Activated CD4-positive, alpha-beta T cell treated with anti-CD3 and anti-CD28 coated beads for 1 hour (primary cell): ENCODE measurements around the gene KRTAP4-9.
"Not testable (repeated sequence)": the region's sequence is repeated elsewhere in the genome, so short reads cannot be mapped to it uniquely, and the experiment has no call there.

Source experiments
- DNase-seq: peaks from one replicate; pipeline ENCODE4 v3.0.0-alpha.2; 2020

KRTAP4-9 gene

DNA sequence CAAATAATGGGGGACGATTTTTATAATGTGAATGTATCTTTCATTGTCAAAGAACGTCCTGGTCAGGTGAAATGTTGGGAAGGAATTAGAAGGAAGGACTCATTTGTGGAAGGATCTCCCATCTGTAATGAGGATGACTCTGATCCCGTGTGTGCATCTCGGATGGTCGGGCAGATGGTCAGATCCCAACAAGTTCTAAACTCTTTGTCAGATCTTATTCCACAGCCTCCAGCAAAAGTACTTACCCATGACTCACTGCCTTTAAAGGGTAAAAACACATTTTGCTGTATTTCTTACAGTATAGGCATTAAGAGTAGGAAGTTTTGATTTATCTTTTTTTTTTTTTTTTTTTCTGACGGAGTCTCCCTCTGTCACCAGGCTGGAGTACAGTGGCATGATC lies 6.7 kb upstream of the KRTAP4-9 start:
- no peak for DNase-seq

DNA sequence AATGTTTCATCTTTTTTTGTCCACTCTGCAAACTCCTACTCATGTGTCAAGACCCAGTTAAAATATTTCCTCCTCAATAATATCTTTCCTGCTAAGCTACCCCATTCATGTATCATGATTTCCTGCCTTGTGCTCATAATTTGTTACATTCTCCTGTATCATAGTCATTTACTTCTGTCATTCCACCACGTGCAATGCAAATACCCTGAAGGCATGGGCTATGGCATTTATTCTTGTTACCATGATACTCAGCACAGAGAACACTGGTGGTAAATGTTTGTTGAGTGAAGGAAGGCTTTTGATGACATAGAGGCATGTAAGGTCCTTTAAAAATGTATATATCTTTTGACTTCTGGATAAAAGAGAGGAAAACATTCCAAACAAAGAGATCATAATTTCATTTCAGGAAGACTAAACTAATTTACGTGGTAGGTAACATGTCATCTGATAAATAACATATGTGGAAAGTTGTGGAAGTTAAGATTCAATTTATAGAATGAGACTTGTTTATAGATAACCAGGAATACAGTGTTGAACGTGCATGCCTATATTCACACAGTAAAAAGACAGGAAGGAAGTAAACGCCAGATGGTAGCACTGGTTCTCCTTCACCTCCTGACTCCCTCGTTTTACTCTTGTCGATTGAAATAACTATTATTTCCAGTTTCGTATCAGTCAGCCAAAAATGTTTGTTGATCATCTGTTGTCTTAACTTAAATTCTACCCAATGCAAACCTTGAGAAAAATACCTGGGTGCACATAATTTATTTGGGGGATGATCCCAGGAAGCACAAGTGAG lies 5.3 kb upstream of the KRTAP4-9 start:
- not testable (repeated sequence) for DNase-seq

DNA sequence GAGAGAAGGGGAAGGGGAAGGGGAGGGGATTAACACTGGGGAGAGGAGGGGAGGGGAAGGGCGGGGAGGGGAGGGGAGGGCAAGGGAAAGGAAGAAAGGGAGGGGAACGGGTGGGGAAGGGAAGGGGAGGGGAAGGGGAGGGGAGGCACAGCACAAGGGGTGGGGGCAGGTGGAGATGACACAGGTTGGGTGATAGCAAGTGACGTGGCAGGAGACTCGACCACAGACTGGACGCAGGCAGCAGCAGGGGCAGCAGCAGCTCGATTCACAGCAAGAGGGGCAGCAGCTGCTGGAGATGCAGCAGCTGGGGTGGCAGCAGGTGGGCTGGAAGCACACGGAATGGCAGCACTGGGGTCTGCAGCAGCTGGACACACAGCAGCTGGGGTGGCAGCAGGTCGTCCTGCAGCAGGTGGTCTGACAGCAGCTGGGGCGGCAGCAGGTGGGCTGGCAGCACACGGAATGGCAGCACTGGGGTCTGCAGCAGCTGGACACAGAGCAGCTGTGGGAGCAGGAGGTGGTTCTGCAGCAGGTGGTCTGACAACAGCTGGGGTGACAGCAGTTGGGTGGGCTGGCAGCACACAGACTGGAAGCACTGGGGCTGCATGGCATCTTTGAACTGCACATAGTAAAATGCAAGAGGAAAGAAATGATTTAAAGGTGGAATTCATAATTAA lies 3.5 kb upstream of the KRTAP4-9 start, which contains the start of gene KRTAP4-16:
TSS of gene KRTAP4-16 (minus strand) at position 624 of the 674 bp plus-strand sequence. CDS start at position 624, 0 bp downstream.
- no peak for DNase-seq

DNA sequence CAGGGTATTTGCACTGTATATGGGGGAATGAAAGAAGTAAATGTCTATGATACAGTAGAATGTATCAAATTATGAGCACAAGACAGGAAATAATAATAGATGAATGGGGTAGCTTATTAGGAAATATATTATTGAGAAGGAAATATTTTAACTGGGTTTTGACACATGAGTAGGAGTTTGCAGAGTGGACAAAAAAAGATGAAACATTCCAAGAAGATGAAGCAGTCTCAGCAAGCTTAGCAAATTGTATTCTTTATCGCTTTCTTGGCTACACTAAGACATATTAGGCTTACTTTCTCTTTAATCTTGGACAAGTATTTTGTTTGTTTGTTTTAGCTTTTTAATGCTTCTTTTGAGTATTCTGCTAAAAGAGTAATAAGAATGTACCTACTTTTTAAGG lies 1.3 kb upstream of the KRTAP4-9 start:
- no peak for DNase-seq

DNA sequence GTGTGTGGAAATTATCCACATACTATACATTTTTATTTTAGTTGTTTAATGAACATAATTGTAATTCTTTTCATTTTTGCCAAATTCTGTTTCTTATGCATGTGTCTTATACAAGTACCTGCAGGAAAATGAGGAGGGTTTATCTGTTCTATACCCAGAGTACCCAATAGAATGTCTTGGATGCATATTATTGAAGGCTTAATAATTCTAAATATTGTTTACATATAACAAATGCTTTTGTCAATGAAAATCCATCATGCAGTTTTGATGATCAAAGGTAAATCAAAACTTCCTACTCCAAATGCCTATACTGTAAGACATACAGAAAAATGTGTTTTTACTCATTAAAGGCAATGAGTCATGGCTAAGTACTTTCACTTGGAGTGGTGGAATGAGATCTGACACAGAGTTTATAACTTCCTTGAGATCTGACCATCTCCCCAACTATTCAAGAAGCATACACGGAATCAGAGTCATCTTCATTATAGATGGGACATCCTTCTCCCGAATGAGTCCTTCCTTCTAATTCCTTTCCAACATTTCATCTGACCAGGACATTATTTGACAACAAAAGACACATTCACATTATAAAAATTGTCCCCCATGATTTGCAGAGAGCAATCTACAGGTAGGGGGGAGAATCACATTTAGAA lies 677 bp upstream of the KRTAP4-9 start:
- DNase-seq = not testable (repeated sequence)

DNA sequence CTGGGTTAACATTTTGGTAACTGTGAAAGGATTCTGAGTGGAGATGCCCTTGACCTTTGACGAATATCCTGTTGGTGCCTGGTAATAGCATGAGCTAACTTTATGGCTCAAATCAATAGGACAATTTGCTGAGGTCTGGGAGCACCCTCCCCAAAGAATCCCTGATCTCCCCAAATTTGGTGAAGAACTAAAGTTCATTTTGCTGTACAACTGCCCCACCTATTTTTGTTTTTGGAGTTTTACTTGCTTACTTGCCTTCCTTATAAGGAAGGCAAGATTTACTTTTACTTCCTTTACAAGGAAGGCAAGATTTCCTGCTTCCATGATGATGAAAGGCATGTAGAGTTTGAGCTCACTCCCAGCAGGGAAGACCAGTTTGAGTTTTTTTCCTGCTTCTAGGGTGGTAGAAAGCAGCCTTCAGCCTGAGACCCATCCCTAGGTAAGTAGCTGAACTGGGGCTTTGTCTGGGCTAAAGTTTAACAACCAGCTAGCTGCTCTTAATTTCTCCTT lies 2.8 kb downstream of the KRTAP4-9 start:
- DNase-seq = no peak

DNA sequence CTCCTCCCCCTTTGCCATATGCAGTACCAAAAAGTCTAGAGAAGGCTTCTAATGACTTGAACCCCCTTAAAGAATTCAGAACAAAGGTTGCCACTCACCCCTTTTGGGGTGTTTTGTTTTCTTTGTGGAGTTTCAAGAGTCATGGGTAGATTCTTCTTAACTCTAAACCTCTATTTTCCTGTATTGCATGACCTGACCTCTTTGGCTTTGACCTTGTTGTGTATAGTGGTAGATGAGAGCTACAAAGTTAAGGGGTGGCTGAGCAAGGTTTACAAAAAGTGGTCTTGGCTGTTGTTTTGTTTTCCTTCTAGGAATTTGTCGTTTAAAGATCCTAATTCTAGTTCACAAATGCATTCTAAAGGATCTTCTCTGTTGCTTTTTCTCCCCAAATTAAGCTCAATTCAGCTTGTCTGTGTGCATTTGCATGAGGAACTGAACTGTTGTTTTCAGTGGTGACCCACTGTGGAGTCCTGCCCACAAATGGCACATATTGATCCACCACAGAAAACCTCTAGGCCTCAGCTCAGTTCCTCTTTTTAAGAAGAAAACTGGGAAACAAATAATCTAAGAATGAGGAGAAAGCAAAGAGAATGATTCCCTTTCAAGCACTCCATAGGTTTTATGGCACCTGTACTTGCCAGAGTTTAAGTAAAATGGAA lies 3.7 kb downstream of the KRTAP4-9 start:
- not testable (repeated sequence) for DNase-seq

DNA sequence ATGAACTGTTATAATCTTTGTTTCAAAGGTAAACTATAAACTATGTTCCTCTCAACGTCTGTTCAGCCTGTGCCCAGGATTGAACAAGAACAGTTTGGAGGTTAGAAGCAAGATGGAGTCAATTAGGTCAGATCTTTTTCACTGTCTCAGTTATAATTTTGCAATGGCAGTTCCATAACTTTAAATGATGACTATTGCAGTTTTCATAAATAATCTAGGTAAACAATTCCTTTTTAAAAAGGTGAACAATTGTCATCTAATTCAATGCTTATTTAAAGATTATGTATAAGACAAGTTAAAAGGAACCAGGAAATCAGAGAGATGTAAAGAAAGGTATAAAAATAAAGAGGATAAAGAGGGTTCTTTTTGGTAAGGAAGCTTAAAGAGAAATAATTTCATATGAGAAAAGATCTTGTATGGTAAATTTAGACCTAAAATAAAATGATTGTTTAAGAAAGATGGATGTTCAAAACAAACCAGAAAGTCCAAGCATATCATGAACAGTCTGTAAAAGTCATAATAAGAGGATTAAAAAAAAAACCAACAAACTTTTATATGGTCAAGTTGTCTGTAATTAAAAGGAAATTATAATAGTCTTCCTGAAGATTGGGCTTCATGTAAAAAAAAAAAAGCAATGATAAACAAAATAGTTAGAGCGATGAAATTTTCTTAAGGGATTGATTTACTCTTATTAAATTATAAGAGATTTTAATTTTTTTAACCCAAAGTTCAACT lies 6.1 kb downstream of the KRTAP4-9 start:
- no peak for DNase-seq

DNA sequence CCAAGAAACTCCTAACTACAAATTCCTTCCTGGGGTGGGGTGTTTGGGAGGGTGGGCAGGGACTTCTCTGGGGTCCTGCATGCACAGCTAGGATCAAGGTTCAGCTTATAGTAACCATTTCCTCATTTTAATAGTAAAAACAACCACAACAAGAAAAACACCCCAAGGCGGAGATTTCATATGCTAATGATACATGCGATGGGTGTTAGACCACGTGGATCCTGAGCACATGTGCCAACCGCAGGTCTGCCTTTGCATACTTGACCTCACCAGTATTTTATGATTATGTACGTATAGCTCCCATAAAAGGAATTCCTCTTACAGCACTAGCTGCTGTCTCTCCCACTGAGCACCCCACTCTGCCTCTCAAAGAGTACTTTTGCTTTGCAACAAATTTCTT lies 11.1 kb downstream of the KRTAP4-9 start:
- no peak for DNase-seq

DNA sequence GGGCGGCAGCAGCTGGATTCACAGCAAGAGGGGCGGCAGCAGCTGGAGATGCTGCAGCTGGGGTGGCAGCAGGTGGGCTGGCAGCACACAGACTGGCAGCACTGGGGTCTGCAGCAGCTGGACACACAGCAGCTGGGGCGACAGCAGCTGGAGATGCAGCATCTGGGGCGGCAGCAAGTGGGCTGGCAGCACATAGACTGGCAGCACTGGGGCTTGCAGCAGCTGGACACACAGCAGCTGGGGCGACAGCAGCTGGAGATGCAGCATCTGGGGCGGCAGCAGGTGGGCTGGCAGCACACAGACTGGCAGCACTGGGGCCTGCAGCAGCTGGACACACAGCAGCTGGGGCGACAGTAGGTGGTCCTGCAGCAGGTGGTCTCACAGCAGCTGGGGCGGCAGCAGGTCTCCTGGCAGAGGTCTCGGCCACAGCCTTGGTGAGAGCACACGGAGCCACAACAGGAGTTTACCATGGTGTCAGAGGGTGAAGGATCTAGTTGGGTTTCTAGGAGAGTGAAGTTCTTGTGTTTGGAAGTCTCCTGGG lies 12.7 kb downstream of the KRTAP4-9 start, which contains the start of gene KRTAP4-11:
TSS of gene KRTAP4-11 (minus strand) at position 528 of the 541 bp plus-strand sequence. CDS start at position 470, 58 bp downstream.
- DNase-seq = not testable (repeated sequence)

DNA sequence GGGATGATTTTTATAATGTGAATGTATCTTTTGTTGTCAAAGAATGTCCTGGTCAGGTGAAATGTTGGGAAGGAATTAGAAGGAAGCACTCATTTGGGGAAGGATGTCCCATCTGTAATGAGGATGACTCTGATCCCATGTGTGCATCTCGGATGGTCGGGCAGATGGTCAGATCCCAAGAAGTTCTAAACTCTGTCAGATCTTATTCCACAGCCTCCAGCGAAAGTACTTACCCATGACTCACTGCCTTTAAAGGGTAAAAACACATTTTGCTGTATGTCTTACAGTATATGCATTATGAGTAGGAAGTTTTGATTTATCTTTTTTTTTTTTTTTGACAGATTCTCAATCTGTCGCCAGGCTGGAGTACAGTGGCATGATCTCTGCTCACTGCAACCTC lies 13.5 kb downstream of the KRTAP4-9 start:
- no peak for DNase-seq

DNA sequence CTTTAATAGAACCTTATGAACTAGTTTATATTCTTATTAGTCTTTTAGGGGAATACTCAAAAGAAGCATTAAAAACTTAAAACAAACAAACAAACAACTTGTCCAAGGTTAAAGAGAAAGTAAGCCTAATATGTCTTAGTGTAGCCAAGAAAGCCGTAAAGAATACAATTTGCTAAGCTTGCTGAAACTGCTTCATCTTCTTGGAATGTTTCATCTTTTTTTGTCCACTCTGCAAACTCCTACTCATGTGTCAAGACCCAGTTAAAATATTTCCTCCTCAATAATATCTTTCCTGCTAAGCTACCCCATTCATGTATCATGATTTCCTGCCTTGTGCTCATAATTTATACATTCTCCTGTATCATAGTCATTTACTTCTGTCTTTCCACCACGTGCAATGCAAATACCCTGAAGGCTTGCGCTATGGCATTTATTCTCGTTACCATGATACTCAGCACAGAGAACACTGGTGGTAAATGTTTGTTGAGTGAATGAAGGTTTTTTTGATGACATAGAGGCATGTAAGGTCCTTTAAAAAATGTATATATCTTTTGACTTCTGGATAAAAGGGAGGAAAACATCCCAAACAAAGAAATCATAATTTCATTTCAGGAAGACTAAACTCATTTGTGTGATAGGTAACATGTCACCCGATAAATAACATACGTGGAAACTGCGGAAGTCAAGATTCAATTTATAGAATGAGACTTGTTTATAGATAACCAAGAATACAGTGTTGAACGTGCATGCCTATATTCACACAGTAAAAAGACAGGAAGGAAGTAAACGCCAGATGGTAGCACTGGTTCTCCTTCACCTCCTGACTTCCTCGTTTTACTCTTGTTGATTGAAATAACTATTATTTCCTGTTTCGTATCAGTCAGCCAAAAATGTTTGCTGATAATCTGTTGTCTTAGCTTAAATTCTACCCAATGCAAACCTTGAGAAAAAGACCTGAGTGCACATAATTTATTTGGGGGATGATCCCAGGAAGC lies 14.8 kb downstream of the KRTAP4-9 start:
- not testable (repeated sequence) for DNase-seq

DNA sequence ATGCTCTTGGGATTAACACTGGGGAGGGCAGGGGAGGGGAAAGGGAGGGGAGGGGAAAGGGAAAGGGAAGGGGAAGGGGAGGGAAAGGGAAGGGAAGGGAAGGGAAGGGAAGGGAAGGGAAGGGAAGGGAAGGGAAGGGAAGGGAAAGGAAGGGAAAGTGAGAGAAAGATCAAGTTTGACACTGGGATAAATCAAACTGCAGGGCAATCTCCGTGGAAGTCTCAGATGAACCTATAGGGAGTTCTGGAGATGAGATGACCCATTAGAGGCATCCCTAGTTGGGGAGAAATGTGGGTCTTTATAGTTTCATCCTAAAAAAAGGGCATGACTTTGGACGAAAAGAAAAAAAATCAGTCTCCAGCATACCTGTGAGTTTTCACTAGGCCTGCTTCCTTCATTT lies 16.6 kb downstream of the KRTAP4-9 start:
- no peak for DNase-seq

DNA sequence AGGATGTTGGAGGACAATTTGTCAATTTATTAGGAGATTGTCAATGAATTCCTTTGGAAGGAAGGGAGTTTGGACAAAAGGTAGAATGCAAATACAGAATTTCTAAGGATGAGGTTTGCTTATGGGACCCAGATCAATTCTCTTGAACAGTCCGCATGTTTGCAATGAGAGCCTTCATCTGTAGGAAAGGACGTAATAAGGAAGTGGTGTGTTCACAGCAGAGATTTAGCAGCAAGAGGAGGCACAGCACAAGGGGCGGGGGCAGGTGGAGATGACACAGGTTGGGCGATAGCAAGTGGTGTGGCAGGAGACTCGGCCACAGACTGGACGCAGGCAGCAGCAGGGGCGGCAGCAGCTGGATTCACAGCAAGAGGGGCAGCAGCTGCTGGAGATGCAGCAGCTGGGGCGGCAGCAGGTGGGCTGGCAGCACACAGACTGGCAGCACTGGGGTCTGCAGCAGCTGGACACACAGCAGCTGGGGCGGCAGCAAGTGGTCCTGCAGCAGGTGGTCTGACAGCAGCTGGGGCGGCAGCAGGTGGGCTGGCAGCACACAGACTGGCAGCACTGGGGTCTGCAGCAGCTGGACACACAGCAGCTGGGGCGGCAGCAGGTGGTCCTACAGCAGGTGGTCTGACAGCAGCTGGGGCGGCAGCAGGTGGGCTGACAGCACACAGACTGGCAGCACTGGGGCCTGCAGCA lies 18.3 kb downstream of the KRTAP4-9 start:
- not testable (repeated sequence) for DNase-seq

DNA sequence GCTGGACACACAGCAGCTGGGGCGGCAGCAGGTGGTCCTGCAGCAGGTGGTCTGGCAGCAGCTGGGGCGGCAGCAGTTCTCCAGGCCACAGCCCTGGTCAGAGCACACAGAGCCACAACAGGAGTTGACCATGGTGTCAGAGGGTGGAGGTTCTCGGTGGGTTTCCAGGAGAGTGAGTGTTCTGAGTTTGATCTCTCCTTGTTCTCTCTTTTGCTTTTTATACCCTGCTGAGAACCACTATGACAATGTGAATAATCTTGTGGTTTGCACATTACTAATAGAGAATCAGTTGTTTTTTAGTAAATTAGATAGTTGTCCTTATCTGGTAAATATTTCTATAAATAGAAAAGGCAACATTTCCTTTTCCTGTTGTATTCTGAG lies 18.8 kb downstream of the KRTAP4-9 start, which contains the start of gene KRTAP4-12:
TSS of gene KRTAP4-12 (minus strand) at position 192 of the 381 bp plus-strand sequence. CDS start at position 132, 60 bp downstream.
- not testable (repeated sequence) for DNase-seq

DNA sequence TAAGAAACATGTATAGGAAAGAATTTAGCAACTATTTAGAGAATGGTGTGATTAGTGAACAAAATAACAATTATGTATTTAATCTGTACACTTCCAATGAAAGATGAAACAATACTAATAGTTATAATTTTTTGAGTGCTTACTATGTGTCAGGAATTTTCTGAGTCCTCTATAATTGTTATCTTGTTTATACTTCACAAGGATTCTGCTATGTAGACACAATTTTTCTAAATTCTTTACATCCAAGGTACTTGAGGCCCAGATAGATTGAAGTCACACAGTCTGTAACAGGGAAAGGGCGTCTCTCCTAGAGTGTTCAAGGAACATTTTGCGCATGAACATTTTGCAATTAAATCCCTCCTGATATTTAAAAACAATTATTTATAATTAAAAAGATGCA lies 19.9 kb downstream of the KRTAP4-9 start:
- DNase-seq = no peak

DNA sequence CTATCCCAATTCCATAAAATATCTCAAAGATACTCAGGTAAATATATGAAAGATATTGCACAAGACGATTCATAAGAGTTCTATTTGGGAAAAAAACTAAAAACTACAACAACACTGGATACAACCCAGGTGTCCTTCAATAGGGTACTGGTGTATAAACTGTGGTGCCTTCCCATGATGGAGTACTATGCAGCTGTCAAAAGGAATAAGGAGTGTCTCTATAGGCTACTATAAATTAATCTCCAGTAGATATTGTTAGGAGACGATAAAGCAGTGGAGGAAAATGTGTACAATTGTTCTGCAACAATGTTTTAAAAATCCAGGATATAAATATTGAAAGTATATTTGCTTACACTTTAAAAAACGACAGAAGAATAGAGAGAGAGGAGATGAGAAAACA lies 21.2 kb downstream of the KRTAP4-9 start:
- DNase-seq = no peak

DNA sequence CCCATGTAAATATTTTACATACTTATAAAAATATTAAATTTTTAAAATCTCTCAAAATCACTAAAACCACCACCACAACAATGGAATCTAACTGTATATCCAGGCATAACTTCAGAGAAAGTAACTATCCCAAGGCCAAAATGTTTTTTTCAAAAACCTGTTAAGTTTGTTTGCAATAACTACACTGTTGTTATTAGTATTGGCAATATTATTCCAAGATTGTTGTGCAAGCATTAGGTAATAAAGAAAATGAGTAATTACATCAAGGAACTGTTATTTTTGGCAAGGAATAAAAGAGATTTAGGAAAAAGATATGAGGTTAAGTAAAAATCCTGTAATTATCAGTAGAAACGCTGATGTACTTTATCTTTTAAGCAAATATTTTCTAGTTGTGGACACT lies 22.2 kb downstream of the KRTAP4-9 start:
- DNase-seq = no peak

DNA sequence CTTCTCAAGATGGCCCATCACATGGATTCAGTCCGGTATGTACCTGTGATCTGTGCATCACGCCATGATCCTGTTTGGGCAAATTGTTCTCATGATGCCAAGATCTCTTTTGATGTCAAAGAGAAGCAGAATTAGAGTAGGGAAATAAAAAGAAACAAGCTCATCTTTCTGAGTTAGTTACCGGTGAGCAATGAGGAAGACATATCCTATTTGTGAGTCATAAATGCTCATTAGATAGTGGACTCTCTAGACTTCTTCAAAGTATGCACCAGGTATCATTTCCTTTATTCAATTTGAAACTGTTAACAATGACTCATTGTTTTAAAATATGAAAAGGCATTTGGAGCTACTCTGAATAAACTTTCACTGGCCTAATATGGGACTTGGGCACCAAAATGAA lies 26.8 kb downstream of the KRTAP4-9 start:
- DNase-seq = no peak
